GM10266 (cell line): ENCODE results near the gene NID1.

Experiments used
- DNase-seq: peaks from one replicate; pipeline ENCODE4 v3.0.0; 2012; ENCODE audit errors: extremely low spot score
- CTCF ChIP-seq: IDR thresholded peaks from 2 replicates; pipeline ENCODE4 v1.5.1; 2012; ENCODE audit warnings: mild to moderate bottlenecking, low read depth; ENCODE audit not compliant: control insufficient read depth, insufficient read depth; ENCODE audit errors: missing control alignments

NID1 gene

GRCh38 chr1:236052232-236052993 is 12.5 kb downstream of the NID1 start:
- no peak for TF ChIP-seq CTCF
- DNase-seq = no peak

GRCh38 chr1:236051242-236051791 is 13.6 kb downstream of the NID1 start:
- DNase-seq = no peak
- TF ChIP-seq CTCF = no peak

- DNase-seq = no peak
- TF ChIP-seq CTCF = no peak
These were observed 19.1 kb downstream of the NID1 start for GRCh38 chr1:236045771-236046170.

- TF ChIP-seq CTCF = no peak
- DNase-seq = no peak
These were observed 20.5 kb downstream of the NID1 start for GRCh38 chr1:236044341-236044740.

- TF ChIP-seq CTCF = no peak
- DNase-seq = no peak
These were observed 23.0 kb downstream of the NID1 start for GRCh38 chr1:236041631-236042618.

GRCh38 chr1:236039740-236040685 is 24.9 kb downstream of the NID1 start:
- DNase-seq = no peak
- TF ChIP-seq CTCF = no peak
